GM12878 (cell line): ENCODE results near the gene CFAP74. TPM values are rescaled to one million over a fixed set of nuclear protein-coding genes. Genes with fewer than 3 reads are reported as not detected.

Experiments
- ATAC-seq: fragments of 200-7000 bp; cut with Tn5 transposase; 3 replicates; pipeline ENCODE4 v1.9.1; 2020; ENCODE audit warnings: mild to moderate bottlenecking, moderate library complexity
- BruUV-seq: library from RNA; stranded (reverse); fragments of 400-500 nt; replicated peaks from 2 replicates; lab custom pipeline; 2021; lab: Mats Ljungman, UMichigan
- CTCF ChIA-PET: fragments of 300-600 bp; sonication (Branson Sonifier 250); formaldehyde crosslinking; extraction: SDS; loops from one replicate; lab custom pipeline; 2021; ENCODE audit warnings: inconsistent platforms; lab: Yijun Ruan, JAX
- POLR2A ChIA-PET: fragments of 350-600 bp; formaldehyde crosslinking; extraction: SDS; loops from one replicate; lab custom pipeline; 2021; ENCODE audit warnings: inconsistent platforms; lab: Charles Lee
- RAD21 ChIA-PET: fragments of 300-600 bp; sonication (Branson Sonifier 250); formaldehyde crosslinking; loops from one replicate; lab custom pipeline; 2023; ENCODE audit warnings: antibody characterized with exemption; ENCODE audit not compliant: unreplicated experiment; lab: Charles Lee
- SMC1A ChIA-PET: fragments of 300-600 bp; sonication (Branson Sonifier 250); formaldehyde crosslinking; loops from one replicate; lab custom pipeline; 2023; ENCODE audit not compliant: unreplicated experiment, uncharacterized antibody; lab: Charles Lee
- DNase-seq: peaks from one replicate; pipeline ENCODE4 v3.0.0-alpha.2; 2011; ENCODE audit warnings: low read depth, low spot score
- FAIRE-seq: peaks from 3 replicates; lab custom pipeline; 2011; peaks lifted over from hg19 to GRCh38; lab: Jason Lieb, UNC
- H2AFZ ChIP-seq: 2 replicates; pipeline ENCODE4 v1.6.0; 2011; ENCODE audit warnings: low read depth, low read length, control low read depth; ENCODE audit not compliant: control insufficient read depth
- H3K27ac ChIP-seq: 2 replicates; pipeline ENCODE4 v1.5.1; 2011; ENCODE audit warnings: control low read depth; ENCODE audit not compliant: control insufficient read depth, insufficient read depth
- H3K27me3 ChIP-seq, 2 experiments: replicated peaks in 1 of 2; 2 replicates each; pipeline versions ENCODE4 v1.6.0 to v1.6.1; 2011; ENCODE audit warnings: low read length in 1 of 2; ENCODE audit not compliant: control insufficient read depth in 2 of 2, insufficient read depth in 2 of 2
- H3K36me3 ChIP-seq, 2 experiments: 2 replicates each; pipeline ENCODE4 v1.5.1; 2011; ENCODE audit warnings: low read length in 1 of 2; ENCODE audit not compliant: control insufficient read depth in 2 of 2, insufficient read depth in 2 of 2
- H3K4me1 ChIP-seq: 2 replicates; pipeline ENCODE4 v1.6.1; 2011; ENCODE audit warnings: mild to moderate bottlenecking, low read length, moderate library complexity, mixed read lengths; ENCODE audit not compliant: control insufficient read depth, insufficient read depth
- H3K4me2 ChIP-seq: 2 replicates; pipeline ENCODE4 v1.6.0; 2011; ENCODE audit warnings: control low read depth; ENCODE audit not compliant: control insufficient read depth, insufficient read depth
- H3K4me3 ChIP-seq: fragments of 200-600 bp; sonication (generic); 2 replicates; pipeline ENCODE4 v1.5.1; 2016
- H3K79me2 ChIP-seq: 2 replicates; pipeline ENCODE4 v1.6.0; 2011; ENCODE audit warnings: low read length; ENCODE audit not compliant: control insufficient read depth, insufficient read depth
- H3K9ac ChIP-seq: 2 replicates; pipeline ENCODE4 v1.8.0; 2011; ENCODE audit warnings: low read length, control low read depth, mixed read lengths; ENCODE audit not compliant: control insufficient read depth, insufficient read depth
- H3K9me3 ChIP-seq: replicated peaks from 3 replicates; pipeline ENCODE4 v1.5.1; 2011; ENCODE audit warnings: mild to moderate bottlenecking, low read length; ENCODE audit not compliant: control insufficient read depth, insufficient read depth
- H4K20me1 ChIP-seq: 2 replicates; pipeline ENCODE4 v1.6.0; 2011; ENCODE audit not compliant: control insufficient read depth, insufficient read depth
- BCL3 ChIP-seq: IDR thresholded peaks from 2 replicates; pipeline ENCODE4 v1.6.1; 2011; ENCODE audit warnings: borderline replicate concordance, low read depth, mild to moderate bottlenecking, moderate library complexity, low read length; ENCODE audit not compliant: insufficient read depth, poor library complexity, severe bottlenecking
- CBFB ChIP-seq: IDR thresholded peaks from 2 replicates; pipeline ENCODE4 v1.6.1; 2016; ENCODE audit warnings: antibody characterized with exemption, low read depth
- ESRRA ChIP-seq: IDR thresholded peaks from 2 replicates; pipeline ENCODE4 v1.6.1; 2012; ENCODE audit warnings: mild to moderate bottlenecking, low read length, improper control_type of control experiment
- EZH2 ChIP-seq: IDR thresholded peaks from 2 replicates; pipeline ENCODE4 v1.6.1; 2012; ENCODE audit warnings: low read depth, mild to moderate bottlenecking, control low read depth, inconsistent platforms, low read length, borderline replicate concordance; ENCODE audit not compliant: control insufficient read depth
- NFXL1 ChIP-seq: fragments of 450-650 bp; IDR thresholded peaks from 2 replicates; pipeline ENCODE4 v1.6.1; 2017; ENCODE audit warnings: antibody characterized with exemption, mild to moderate bottlenecking, borderline replicate concordance
- PAX8 ChIP-seq: fragments of 450-650 bp; IDR thresholded peaks from 2 replicates; pipeline ENCODE4 v1.6.1; 2017; ENCODE audit warnings: mild to moderate bottlenecking, moderate library complexity
- PML ChIP-seq: IDR thresholded peaks from 2 replicates; pipeline ENCODE4 v1.6.1; 2012; ENCODE audit warnings: low read length, inconsistent platforms
- RUNX3 ChIP-seq: IDR thresholded peaks from 2 replicates; pipeline ENCODE4 v1.6.1; 2012; ENCODE audit warnings: low read length, inconsistent platforms
- SREBF2 ChIP-seq: IDR thresholded peaks from 2 replicates; pipeline ENCODE4 v1.6.1; 2012; ENCODE audit warnings: mild to moderate bottlenecking, low read length
- TARDBP ChIP-seq: IDR thresholded peaks from 2 replicates; pipeline ENCODE4 v1.6.1; 2016; ENCODE audit warnings: borderline replicate concordance
- ZBTB4 ChIP-seq: fragments of 450-650 bp; formaldehyde crosslinking; IDR thresholded peaks from 2 replicates; pipeline ENCODE4 v1.4.0; 2022; ENCODE audit warnings: mild to moderate bottlenecking, moderate library complexity
- ZNF274 ChIP-seq: IDR thresholded peaks from one replicate; pipeline ENCODE4 v1.8.0; 2011; ENCODE audit not compliant: insufficient read length, insufficient read depth
- ZSCAN29 ChIP-seq: fragments of 450-650 bp; IDR thresholded peaks from 2 replicates; pipeline ENCODE4 v1.6.1; 2017; ENCODE audit warnings: mild to moderate bottlenecking, moderate library complexity
- WGBS: methylation state at CpG from one replicate; pipeline ENCODE4 v1.1.6; 2016; ENCODE audit warnings: low lambda C conversion rate; ENCODE audit not compliant: insufficient replicate concordance, insufficient coverage; ENCODE audit errors: missing lambda C conversion rate; 5-methylcytosine and 5-hydroxymethylcytosine counted together
- in situ Hi-C: fragments of 300-500 bp; cut with MboI; formaldehyde crosslinking; loops from 9 replicates; pipeline ENCODE4 v1.14.3; 2018; ENCODE audit warnings: mixed read lengths
- intact Hi-C: fragments of 100-400 bp; cut with micrococcal nuclease; formaldehyde crosslinking; loops from one replicate; pipeline ENCODE4 v1.14.2; 2022; ENCODE audit not compliant: unreplicated experiment
- polyA plus RNA-seq, 11 experiments: library from polyadenylated mRNA; depleted of rRNA in 4 of 11; unstranded in 6 of 11; stranded (reverse) in 5 of 11; fragments of >200 nt; fragmentation: Nextera tagmentation in 4 of 11; fragmentation: Illumina TruSeq in 1 of 11; extraction: Ambion mirVana in 4 of 11; extraction: Trizol in 1 of 11; gene quantifications; 1 replicate in 1 of 11; 2 replicates in 10 of 11; pipeline versions ENCODE4 v1.2.1 to v1.2.3, GENCODE V29; 2011 to 2016; ENCODE audit warnings: inconsistent platforms in 2 of 11, missing spikeins in 2 of 11, low read depth in 1 of 11
- total RNA-seq, 4 experiments: library from RNA; depleted of rRNA in 3 of 4; stranded (reverse); fragments of >200 nt in 3 of 4; fragmentation: Illumina TruSeq in 1 of 4; extraction: Trizol in 1 of 4; gene quantifications; 2 replicates each; pipeline versions ENCODE4 v1.2.1 to v1.2.3, GENCODE V29; 2013 to 2021
- TF ChIP-seq, protein P1 (sequence below): fragments of 450-650 bp; IDR thresholded peaks from 2 replicates; pipeline ENCODE4 v1.6.1; 2017; ENCODE audit warnings: antibody characterized with exemption, mild to moderate bottlenecking, moderate library complexity
- TF ChIP-seq, protein P2 (sequence below): IDR thresholded peaks from 2 replicates; pipeline ENCODE4 v1.6.1; 2012; ENCODE audit warnings: low read depth, low read length, improper control_type of control experiment

Gene CFAP74
- total and polyA plus RNA-seq, 10 of the 15 experiments (the other 5 are each of a cell fraction or from before 2014, with no cell fraction given) = 0.01 TPM; not detected in 9

- TF ChIP-seq, protein P1, sequence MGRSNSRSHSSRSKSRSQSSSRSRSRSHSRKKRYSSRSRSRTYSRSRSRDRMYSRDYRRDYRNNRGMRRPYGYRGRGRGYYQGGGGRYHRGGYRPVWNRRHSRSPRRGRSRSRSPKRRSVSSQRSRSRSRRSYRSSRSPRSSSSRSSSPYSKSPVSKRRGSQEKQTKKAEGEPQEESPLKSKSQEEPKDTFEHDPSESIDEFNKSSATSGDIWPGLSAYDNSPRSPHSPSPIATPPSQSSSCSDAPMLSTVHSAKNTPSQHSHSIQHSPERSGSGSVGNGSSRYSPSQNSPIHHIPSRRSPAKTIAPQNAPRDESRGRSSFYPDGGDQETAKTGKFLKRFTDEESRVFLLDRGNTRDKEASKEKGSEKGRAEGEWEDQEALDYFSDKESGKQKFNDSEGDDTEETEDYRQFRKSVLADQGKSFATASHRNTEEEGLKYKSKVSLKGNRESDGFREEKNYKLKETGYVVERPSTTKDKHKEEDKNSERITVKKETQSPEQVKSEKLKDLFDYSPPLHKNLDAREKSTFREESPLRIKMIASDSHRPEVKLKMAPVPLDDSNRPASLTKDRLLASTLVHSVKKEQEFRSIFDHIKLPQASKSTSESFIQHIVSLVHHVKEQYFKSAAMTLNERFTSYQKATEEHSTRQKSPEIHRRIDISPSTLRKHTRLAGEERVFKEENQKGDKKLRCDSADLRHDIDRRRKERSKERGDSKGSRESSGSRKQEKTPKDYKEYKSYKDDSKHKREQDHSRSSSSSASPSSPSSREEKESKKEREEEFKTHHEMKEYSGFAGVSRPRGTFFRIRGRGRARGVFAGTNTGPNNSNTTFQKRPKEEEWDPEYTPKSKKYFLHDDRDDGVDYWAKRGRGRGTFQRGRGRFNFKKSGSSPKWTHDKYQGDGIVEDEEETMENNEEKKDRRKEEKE = no peak
- TF ChIP-seq BCL3 (no peak), PAX8 (no peak), PML (no peak), ZNF274 (no peak), EZH2 (no peak)
Observed at GRCh38 chr1:2052756-2053155, 49.2 kb upstream of the CFAP74 start (continued).

DNA sequence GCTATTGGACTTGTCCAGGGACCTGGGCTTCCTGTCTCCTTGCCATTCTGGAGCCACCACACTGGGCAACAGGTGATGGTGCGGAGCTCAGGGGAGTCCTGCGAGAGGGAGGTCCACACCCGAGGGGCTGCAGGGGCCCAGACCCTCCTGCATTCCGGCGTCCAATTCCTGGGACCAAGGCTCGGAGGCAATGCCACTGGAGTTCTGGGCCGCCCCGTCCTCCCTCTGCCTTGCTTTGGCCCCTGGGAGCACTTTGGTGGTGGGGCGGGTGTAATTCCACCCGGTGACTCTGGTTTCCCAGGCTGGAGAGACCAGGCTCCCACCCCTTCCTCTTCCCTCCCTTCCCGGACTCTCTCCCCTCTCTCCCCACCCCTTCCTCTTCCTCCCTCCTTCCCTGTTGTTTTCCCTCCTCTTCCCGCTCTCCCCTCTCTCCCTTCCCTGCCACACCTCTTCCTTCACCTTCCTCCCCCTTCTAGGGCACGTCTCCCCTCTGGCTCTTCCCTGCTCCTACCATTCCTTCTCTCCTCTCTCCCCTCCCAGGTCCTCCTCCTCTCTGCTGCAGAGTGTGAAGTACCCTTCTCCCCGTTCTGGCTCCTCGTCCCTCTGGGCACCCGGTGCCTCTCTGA is 48.6 kb upstream of the CFAP74 start:
- no peaks in the 10 kb centered on the region for H3K4me1 ChIP-seq
- no TSS peak for BruUV-seq
- no peak overlapping the region for H3K4me3 ChIP-seq
- DNase-seq (no peak), ATAC-seq (no peak), FAIRE-seq (no peak)
- no peaks in the 10 kb centered on the region for H3K9me3 ChIP-seq
- in situ Hi-C loops = no loop called here
- intact Hi-C loops = no loop called here
- ChIA-PET CTCF (no interaction called here), SMC1A (no interaction called here), RAD21 (no interaction called here), POLR2A (no interaction called here)
- no peak overlapping the region for H3K9ac ChIP-seq
- H2AFZ ChIP-seq = no peak overlapping the region
- H4K20me1 ChIP-seq = no peaks in the 10 kb centered on the region
- no peak overlapping the region for H3K4me2 ChIP-seq
- H3K36me3 ChIP-seq = no peaks in the 10 kb centered on the region
- H3K27me3 ChIP-seq = no peaks in the 10 kb centered on the region; a peak in 1 of 4 replicates
- no peak overlapping the region for H3K27ac ChIP-seq
- no peaks in the 10 kb centered on the region for H3K79me2 ChIP-seq
- WGBS = 79% methylated on average over 14 of the region's 16 CpGs
- TF ChIP-seq ZBTB4 (CRISPR knock-in tag) = no peak
- no peak for TF ChIP-seq ESRRA
- no peak for TF ChIP-seq TARDBP
- TF ChIP-seq SREBF2 = no peak
- TF ChIP-seq ZSCAN29 = no peak
- TF ChIP-seq NFXL1 = no peak
- TF ChIP-seq, protein P2, sequence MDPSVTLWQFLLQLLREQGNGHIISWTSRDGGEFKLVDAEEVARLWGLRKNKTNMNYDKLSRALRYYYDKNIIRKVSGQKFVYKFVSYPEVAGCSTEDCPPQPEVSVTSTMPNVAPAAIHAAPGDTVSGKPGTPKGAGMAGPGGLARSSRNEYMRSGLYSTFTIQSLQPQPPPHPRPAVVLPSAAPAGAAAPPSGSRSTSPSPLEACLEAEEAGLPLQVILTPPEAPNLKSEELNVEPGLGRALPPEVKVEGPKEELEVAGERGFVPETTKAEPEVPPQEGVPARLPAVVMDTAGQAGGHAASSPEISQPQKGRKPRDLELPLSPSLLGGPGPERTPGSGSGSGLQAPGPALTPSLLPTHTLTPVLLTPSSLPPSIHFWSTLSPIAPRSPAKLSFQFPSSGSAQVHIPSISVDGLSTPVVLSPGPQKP = no peak
- TF ChIP-seq RUNX3 = no peak
- no peak for TF ChIP-seq CBFB
